Fibroblast of villous mesenchyme (primary cell): ENCODE measurements around the gene ADCY3. TPM values are rescaled to one million over a fixed set of nuclear protein-coding genes. Genes with fewer than 3 reads are reported as not detected.

Experiments
- DNase-seq: peaks from one replicate; pipeline ENCODE4 v3.0.0-alpha.2; 2010; ENCODE audit warnings: low read depth
- H3K4me3 ChIP-seq: 2 replicates; pipeline ENCODE4 v1.5.1; 2011; ENCODE audit warnings: low read depth, mild to moderate bottlenecking, low read length
- total RNA-seq: library from RNA; depleted of rRNA; stranded (reverse); fragments of >200 nt; gene quantifications from 2 replicates; pipeline ENCODE4 v1.2.3, GENCODE V29; 2012
- TF ChIP-seq, protein P1 (sequence below): IDR thresholded peaks from 2 replicates; pipeline ENCODE4 v1.5.1; 2012; ENCODE audit warnings: low read depth, mild to moderate bottlenecking, low read length; ENCODE audit not compliant: insufficient read depth

Gene ADCY3
- total RNA-seq, 1 donor, result 43.2 TPM

DNA sequence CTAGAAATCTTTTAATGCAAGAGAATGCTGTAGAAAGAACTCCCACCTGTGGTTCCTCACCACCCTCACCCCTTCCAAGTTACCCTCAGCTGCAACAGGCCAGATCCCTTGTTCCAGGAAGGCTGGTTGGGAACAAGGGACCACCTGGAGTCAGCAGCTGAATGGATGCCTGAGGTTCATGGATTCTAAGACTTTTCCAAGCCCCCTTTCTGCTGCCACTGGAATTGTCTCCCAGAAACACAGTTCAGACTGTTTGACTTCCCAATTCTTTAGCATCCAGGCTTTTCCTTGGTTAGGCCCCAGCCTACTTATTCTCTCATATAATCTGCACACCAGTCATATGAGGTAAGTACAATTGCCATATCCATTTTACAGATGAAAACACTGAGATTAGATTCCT lies 8.0 kb upstream of the ADCY3 start:
- TF ChIP-seq, protein P1, sequence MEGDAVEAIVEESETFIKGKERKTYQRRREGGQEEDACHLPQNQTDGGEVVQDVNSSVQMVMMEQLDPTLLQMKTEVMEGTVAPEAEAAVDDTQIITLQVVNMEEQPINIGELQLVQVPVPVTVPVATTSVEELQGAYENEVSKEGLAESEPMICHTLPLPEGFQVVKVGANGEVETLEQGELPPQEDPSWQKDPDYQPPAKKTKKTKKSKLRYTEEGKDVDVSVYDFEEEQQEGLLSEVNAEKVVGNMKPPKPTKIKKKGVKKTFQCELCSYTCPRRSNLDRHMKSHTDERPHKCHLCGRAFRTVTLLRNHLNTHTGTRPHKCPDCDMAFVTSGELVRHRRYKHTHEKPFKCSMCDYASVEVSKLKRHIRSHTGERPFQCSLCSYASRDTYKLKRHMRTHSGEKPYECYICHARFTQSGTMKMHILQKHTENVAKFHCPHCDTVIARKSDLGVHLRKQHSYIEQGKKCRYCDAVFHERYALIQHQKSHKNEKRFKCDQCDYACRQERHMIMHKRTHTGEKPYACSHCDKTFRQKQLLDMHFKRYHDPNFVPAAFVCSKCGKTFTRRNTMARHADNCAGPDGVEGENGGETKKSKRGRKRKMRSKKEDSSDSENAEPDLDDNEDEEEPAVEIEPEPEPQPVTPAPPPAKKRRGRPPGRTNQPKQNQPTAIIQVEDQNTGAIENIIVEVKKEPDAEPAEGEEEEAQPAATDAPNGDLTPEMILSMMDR, result no peak
- no peak overlapping the region for H3K4me3 ChIP-seq
- no peak for DNase-seq

DNA sequence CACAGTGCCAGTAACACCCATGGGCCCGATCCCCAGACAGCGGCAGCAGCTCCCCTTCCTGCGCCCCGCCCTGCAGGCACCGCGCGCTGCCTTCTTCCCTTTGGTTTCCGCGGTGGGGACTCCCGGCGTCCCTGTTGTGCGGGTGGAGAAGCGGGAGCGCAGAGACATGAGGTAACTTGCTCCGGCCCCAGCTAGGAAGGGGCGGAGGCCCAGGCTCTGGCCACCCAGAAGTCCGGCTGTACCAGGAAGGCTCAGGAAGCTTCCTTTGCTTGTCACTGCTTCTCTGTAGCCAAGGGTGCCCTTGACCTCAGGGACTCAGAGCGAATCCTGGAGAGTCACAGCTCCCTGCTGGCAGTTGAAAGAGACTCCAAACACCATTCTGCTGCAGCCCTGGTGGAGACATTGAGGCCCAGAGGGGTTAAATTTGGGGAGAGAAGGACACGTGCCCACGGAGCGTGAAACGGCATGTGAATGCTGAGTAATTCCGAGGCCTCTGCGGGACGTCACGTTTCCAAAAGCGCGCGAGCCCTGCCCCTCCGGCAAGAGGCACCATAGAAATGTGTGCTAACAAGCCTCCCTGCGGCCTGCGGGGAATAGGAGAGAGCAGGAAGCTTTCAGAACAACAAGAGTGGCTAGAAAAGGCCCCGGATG lies 6.7 kb upstream of the ADCY3 start:
- DNase-seq, result peak; percentile 54
- TF ChIP-seq, protein P1, result no peak
- H3K4me3 ChIP-seq, result no peak overlapping the region

DNA sequence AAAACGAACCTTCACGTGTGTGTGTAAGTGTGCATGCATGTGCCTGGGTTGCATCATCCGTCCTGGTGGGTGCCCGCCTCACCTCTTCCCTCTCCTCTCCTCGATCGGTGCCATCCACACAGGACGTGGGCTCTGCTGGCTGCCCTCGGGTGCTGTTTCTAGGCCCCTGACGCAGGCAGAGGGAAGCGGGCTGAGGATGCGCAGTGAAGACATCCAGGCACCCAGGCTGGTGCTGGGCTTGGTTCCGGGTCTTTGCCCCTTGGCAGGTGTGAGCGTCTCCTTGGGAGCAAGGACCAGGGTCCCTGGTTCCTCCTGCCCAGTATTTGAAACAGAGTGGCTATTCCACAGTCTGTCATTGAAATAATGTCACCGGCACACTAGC lies 6.2 kb upstream of the ADCY3 start:
- H3K4me3 ChIP-seq, result no peak overlapping the region
- no peak for DNase-seq
- TF ChIP-seq, protein P1, result no peak

DNA sequence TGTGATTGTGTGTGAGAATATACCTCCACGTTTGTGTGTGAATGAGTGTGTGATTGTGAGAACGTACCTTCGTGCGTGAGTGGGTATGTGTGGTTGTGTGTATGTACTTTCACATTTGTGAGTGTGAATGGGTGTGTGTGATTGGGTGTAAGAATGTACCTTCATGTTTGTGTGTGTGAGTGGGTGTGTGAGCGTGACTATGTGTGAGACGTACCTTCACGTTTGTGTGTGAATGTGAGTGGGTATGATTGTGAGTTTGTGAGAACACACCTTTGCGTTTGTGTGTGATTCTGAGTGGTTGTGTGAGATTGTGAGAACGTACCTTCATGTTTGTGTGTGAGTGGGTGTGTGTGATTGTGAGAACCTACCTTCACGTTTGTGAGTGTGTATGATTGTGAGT lies 5.8 kb upstream of the ADCY3 start:
- TF ChIP-seq, protein P1, result no peak
- DNase-seq, result no peak
- no peak overlapping the region for H3K4me3 ChIP-seq

DNA sequence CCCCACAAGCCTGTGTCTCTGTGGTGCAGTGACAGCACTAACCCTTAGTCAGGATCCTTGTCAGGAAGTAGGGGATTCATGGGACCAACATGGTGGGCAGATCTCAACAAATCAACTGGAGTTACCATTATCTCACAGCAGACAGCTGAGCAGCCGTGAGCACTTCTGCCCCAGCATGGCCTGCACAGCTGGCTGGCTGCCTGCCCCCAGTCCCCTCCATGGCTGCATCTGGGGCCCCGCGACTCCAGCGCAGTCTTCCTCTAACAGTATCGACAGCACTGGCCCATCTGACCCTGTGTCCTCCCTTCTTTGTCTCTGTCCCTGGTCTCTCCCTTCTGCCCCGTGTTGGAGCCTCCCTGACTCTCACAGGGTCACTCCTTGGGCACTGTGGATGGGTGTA lies 4.7 kb upstream of the ADCY3 start:
- TF ChIP-seq, protein P1, result no peak
- H3K4me3 ChIP-seq, result no peak overlapping the region
- DNase-seq, result no peak

DNA sequence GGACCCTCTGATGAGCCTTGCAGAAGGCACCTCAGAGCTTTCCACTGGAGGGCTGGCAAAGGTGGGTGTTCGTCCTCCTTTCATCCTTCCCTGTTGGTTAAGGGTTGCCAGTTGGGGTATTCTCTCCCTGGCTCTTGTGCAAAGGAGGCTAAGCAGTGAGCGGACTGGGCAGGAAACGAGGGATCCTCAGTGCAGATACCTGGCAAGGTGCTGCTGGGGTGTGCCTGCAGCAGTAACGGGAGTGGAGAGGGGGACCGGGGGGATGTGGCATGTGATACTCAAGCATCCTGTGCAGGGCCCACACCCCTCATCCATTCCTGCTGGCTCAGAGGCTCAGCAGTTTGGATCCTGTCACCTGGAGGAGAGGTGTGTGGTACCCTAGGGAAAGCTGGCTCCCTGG lies 4.2 kb upstream of the ADCY3 start:
- no peak overlapping the region for H3K4me3 ChIP-seq
- no peak for DNase-seq

More for the DNA sequence above, 4.2 kb upstream of the ADCY3 start:
- TF ChIP-seq, protein P1, result no peak
